ENCODE results near the gene CENPH.
"Not testable (repeated sequence)": the region's sequence is repeated elsewhere in the genome, so short reads cannot be mapped to it uniquely, and the experiment has no call there.

The CENPH gene

DNA sequence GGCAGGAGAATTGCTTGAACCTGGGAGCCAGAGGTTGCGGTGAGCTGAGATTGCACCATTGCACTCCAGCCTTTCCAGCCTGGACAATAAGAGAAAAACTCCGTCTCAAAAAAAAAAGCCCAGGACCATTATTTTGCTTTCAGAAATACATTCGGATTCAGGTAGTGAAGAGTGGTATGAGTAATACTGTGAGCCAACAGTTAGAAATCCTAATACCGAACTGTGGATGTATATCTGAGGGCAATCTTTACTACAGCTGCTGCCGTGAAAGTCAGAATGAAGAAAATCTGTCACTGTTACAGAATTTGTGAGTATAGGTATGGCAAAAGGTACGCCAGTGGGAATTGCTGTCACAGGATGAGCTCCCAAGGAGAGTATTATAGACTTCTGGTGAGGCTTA lies 41.9 kb downstream of the CENPH start:
- TF ChIP-seq, protein P1, sequence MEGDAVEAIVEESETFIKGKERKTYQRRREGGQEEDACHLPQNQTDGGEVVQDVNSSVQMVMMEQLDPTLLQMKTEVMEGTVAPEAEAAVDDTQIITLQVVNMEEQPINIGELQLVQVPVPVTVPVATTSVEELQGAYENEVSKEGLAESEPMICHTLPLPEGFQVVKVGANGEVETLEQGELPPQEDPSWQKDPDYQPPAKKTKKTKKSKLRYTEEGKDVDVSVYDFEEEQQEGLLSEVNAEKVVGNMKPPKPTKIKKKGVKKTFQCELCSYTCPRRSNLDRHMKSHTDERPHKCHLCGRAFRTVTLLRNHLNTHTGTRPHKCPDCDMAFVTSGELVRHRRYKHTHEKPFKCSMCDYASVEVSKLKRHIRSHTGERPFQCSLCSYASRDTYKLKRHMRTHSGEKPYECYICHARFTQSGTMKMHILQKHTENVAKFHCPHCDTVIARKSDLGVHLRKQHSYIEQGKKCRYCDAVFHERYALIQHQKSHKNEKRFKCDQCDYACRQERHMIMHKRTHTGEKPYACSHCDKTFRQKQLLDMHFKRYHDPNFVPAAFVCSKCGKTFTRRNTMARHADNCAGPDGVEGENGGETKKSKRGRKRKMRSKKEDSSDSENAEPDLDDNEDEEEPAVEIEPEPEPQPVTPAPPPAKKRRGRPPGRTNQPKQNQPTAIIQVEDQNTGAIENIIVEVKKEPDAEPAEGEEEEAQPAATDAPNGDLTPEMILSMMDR (IDR thresholded peaks at IDR 0.05; ENCODE audit: low read depth, low read length), result no peak
- in situ Hi-C loops (cut with HindIII; ENCODE audit: low sequenced_read_pairs), result no loop called here

DNA sequence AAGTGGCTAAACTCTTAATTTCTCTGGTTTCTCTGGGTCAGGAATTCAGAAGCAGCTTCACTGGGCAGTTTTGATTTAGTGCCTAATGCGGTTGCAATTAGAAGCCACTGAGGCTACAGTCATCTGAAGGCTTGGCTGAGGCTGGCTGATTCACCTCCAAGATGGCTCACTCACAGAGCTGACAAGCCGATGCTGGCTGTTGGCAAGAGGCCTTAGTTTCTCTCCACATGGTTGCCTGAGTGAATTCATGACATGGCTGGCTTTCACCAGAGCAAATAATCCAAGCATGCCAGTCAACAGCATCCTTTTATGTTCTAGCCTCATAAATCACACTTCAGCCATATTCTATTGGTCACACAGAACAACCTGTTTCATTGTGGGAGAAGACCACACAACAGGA lies 42.5 kb downstream of the CENPH start:
- peak; percentile 77 for DNase-seq (ENCODE audit: low read depth, low spot score)
- H3K4me3 ChIP-seq (ENCODE audit: low read depth, low read length), result no peak overlapping the region
- in situ Hi-C loops (cut with HindIII; ENCODE audit: low sequenced_read_pairs), result no loop called here
- TF ChIP-seq, protein P1 (IDR thresholded peaks at IDR 0.05; ENCODE audit: low read depth, low read length), result no peak

More for the DNA sequence above, 41.9 kb downstream of the CENPH start:
- H3K4me3 ChIP-seq (ENCODE audit: low read depth, low read length), result no peak overlapping the region
- no peak for DNase-seq (ENCODE audit: low read depth, low spot score)

DNA sequence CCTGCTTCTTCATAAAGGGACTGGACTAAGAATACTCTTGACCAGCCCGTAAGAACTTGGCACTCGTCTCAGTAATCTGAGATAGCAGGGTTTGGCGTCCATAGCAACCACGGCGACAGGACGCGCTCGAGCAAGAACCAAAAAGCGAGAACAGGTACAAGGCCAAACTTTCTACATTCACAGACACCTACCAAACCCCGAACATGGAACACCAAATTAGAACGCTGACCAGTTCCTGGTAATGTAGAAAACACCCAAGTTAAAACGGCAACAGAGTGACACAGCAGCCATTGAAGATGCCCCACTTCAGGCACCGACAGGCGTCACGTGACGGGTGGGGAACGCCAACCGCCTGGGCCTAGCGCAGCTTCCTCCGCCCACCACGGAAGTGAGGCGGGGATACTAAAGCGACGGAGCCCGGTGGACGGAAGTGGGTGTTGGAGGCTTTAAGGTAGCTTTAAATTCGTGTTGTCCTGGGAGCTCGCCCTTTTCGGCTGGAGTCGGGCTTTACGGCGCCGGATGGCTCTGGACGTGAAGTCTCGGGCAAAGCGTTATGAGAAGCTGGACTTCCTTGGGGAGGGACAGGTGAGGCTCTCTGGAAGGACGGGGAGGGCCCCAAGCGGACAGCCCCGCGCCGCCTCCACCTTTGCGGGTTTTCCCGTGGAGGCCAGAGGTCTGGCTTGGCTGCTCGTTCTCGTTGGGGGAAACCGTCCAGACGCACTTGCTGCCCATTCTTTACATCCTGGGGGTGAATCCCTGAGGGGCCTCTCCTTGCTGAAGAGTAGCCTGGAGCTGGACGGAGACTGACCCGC lies 45.3 kb downstream of the CENPH start, which contains the start of gene CDK7:
Gene CDK7 (plus strand): TSS at position 430 of the 812 bp plus-strand sequence. CDS start 90 bp downstream, at position 520.
- TF ChIP-seq, protein P1 (IDR thresholded peaks at IDR 0.05; ENCODE audit: low read depth, low read length), result no peak
- in situ Hi-C loops (cut with HindIII; ENCODE audit: low sequenced_read_pairs), result no loop called here
- H3K4me3 ChIP-seq (ENCODE audit: low read depth, low read length), result peak within 1 kb of the TSS; percentile 98
- peak; percentile 94 for DNase-seq (ENCODE audit: low read depth, low spot score)

DNA sequence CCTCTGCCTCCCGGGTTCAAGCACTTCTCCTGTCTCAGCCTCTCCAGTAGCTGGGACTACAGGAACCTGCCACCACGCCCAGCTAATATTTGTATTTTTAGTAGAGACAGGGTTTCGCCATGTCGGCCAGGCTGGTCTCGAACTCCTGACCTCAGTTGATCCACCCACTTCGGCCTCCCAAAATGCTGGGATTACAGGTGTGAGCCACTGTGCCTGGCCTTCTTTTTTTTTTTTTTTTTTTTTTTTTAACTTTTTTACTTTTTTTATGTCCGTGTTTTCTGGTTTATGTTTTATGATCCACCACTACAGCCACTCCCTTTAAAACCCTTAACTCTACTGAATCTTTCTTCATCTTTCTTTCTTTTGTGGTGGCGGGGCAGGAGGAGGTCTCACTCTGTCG lies 47.4 kb downstream of the CENPH start:
- H3K4me3 ChIP-seq (ENCODE audit: low read depth, low read length); DNase-seq (ENCODE audit: low read depth, low spot score); in situ Hi-C loops (cut with HindIII; ENCODE audit: low sequenced_read_pairs): not testable (repeated sequence)

DNA sequence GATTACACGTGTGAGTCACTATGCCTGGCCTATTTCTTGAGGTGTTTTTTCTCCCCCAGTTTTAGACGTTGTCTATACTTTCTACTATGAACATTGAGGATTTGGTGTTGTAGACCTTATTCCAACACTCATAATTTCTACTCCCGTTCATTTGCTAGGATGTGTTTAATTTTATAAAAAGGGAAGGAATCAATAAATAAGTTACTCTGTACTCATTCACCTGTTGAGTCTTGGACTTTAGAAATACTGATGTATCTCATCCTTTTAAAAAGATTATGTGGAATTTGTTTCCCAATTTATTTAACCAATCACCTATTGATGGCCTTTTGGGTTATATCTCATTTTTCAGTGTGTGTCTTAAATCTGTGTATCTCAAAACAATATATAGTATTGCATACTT lies 48.5 kb downstream of the CENPH start:
- in situ Hi-C loops (cut with HindIII; ENCODE audit: low sequenced_read_pairs), result no loop called here
- TF ChIP-seq, protein P1 (IDR thresholded peaks at IDR 0.05; ENCODE audit: low read depth, low read length), result no peak
- H3K4me3 ChIP-seq (ENCODE audit: low read depth, low read length), result no peak overlapping the region
- DNase-seq (ENCODE audit: low read depth, low spot score), result no peak

DNA sequence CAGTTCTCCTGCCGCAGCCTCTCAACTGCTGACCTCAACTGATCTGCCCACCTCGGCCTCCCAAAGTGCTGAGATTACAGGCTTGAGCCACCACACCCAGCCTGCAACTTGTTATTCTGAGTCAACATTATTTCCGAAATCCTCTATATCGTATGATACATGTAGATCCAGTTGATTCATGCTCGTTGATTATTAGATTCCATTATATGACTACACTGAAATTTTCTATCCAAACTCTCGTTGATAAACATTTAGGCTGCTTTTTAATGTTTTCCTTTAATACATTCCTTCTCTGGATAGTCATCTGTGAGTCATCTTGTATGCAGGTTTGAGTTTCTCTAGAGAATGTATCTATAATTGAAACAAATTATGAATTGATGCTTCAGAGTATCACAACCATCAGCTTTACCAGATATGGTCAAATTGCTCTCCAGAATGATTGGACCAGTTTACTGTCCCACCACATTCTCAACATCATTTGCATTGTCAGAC lies 49.4 kb downstream of the CENPH start:
- in situ Hi-C loops (cut with HindIII; ENCODE audit: low sequenced_read_pairs), result no loop called here
- peak; percentile 80 for DNase-seq (ENCODE audit: low read depth, low spot score)
- TF ChIP-seq, protein P1 (IDR thresholded peaks at IDR 0.05; ENCODE audit: low read depth, low read length), result no peak
- no peak overlapping the region for H3K4me3 ChIP-seq (ENCODE audit: low read depth, low read length)

DNA sequence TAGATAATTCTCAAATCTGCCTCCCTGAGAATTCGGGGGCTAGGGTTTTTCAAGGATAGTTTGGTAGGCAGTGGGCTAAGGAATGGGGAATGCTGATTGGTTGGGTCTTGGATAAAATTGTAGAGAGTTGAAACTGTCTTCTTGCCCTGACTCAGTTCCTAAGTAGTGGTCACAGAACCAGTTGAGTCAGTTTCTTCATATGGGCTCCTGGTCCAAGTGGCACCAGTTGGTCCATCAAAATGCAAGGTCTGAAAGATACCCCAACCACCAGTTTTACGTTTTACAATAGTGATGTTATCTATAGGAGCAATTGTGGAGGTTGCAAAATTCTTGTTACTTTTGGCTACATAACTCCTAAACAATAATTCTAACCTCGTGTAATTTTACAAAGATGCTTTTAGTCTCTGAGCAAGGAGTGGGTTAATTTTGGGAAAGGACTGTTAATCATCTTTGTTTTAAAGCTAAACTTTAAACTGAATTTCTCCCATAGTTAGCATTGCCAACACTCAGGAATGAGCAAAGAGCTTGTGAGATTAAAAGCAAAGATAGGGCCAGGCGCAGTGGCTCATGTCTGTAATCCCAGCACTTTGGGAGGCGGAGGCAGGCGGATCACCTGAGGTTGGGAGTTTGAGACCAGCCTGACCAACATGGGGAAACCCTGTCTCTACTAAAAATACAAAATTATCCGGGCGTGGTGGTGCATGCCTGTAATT lies 53.0 kb downstream of the CENPH start:
- in situ Hi-C loops (cut with HindIII; ENCODE audit: low sequenced_read_pairs), result no loop called here
- TF ChIP-seq, protein P1 (IDR thresholded peaks at IDR 0.05; ENCODE audit: low read depth, low read length), result no peak
- no peak overlapping the region for H3K4me3 ChIP-seq (ENCODE audit: low read depth, low read length)
- no peak for DNase-seq (ENCODE audit: low read depth, low spot score)
